Rectal smooth muscle tissue (tissue), 1 donor: ENCODE measurements around the gene ERBB2.
"Not testable (repeated sequence)": the region's sequence is repeated elsewhere in the genome, so short reads cannot be mapped to it uniquely, and the experiment has no call there.

Experiments
- H3K27ac ChIP-seq: one replicate; pipeline ENCODE4 v1.7.0; 2013; ENCODE audit warnings: low read depth, low read length, inconsistent platforms
- H3K27me3 ChIP-seq: one replicate; pipeline ENCODE4 v1.7.0; 2013; ENCODE audit warnings: low read length; ENCODE audit not compliant: control insufficient read depth, insufficient read depth
- H3K36me3 ChIP-seq: one replicate; pipeline ENCODE4 v1.7.0; 2013; ENCODE audit warnings: low read length; ENCODE audit not compliant: control insufficient read depth, insufficient read depth
- H3K4me1 ChIP-seq: one replicate; pipeline ENCODE4 v1.7.0; 2013; ENCODE audit warnings: low read length; ENCODE audit not compliant: control insufficient read depth, insufficient read depth
- H3K4me3 ChIP-seq: one replicate; pipeline ENCODE4 v1.7.0; 2013; ENCODE audit warnings: low read length
- H3K9ac ChIP-seq: one replicate; pipeline ENCODE4 v1.7.0; 2013; ENCODE audit warnings: low read length

The ERBB2 gene

GRCh38 chr17:39706383-39706782 is 6.5 kb downstream of the ERBB2 start:
- Histone ChIP-seq H3K9ac (no peak overlapping the region), H3K27me3 (no peaks in the 10 kb centered on the region), H3K4me1 (peaks cover 3% of the 10 kb centered on the region), H3K36me3 (peaks cover 9% of the 10 kb centered on the region), H3K4me3 (peak overlapping the region; percentile 6), H3K27ac (peak overlapping the region; percentile 23)

GRCh38 chr17:39706921-39707337 is 7.1 kb downstream of the ERBB2 start:
- Histone ChIP-seq H3K4me3 (peak overlapping the region; percentile 6), H3K4me1 (peaks cover 3% of the 10 kb centered on the region), H3K27ac (no peak overlapping the region), H3K9ac (no peak overlapping the region), H3K36me3 (peaks cover 15% of the 10 kb centered on the region), H3K27me3 (no peaks in the 10 kb centered on the region)

GRCh38 chr17:39709319-39709997 is 9.6 kb downstream of the ERBB2 start:
- Histone ChIP-seq H3K36me3 (peaks cover 15% of the 10 kb centered on the region), H3K27me3 (no peaks in the 10 kb centered on the region), H3K4me3 (no peak overlapping the region), H3K4me1 (peaks cover 3% of the 10 kb centered on the region), H3K27ac (no peak overlapping the region), H3K9ac (no peak overlapping the region)

- Histone ChIP-seq H3K36me3 (peaks cover 16% of the 10 kb centered on the region), H3K9ac (no peak overlapping the region), H3K4me1 (no peaks in the 10 kb centered on the region), H3K4me3 (no peak overlapping the region), H3K27me3 (no peaks in the 10 kb centered on the region), H3K27ac (no peak overlapping the region)
Observed at GRCh38 chr17:39709998-39710964, 10.4 kb downstream of the ERBB2 start.

GRCh38 chr17:39711071-39711470 is 11.2 kb downstream of the ERBB2 start:
- peaks cover 24% of the 10 kb centered on the region for H3K36me3 ChIP-seq
- not testable (repeated sequence) for H3K27me3 ChIP-seq, H3K9ac ChIP-seq, H3K4me3 ChIP-seq, H3K27ac ChIP-seq, H3K4me1 ChIP-seq

GRCh38 chr17:39711851-39712250 is 12.0 kb downstream of the ERBB2 start:
- H3K36me3 ChIP-seq, result peaks cover 26% of the 10 kb centered on the region
- H3K9ac ChIP-seq, result no peak overlapping the region
- no peak overlapping the region for H3K4me3 ChIP-seq
- no peak overlapping the region for H3K27ac ChIP-seq
- no peaks in the 10 kb centered on the region for H3K27me3 ChIP-seq
- H3K4me1 ChIP-seq, result no peaks in the 10 kb centered on the region

- peaks cover 26% of the 10 kb centered on the region for H3K36me3 ChIP-seq
- no peak overlapping the region for H3K4me3 ChIP-seq
- H3K27me3 ChIP-seq, result no peaks in the 10 kb centered on the region
- H3K27ac ChIP-seq, result no peak overlapping the region
- H3K9ac ChIP-seq, result no peak overlapping the region
- no peaks in the 10 kb centered on the region for H3K4me1 ChIP-seq
Observed at GRCh38 chr17:39714234-39714633, 14.4 kb downstream of the ERBB2 start.

GRCh38 chr17:39715375-39716072 is 15.7 kb downstream of the ERBB2 start:
- Histone ChIP-seq H3K4me3 (no peak overlapping the region), H3K36me3 (peaks cover 25% of the 10 kb centered on the region), H3K4me1 (no peaks in the 10 kb centered on the region), H3K27me3 (no peaks in the 10 kb centered on the region), H3K9ac (no peak overlapping the region), H3K27ac (no peak overlapping the region)

GRCh38 chr17:39716073-39716818 is 16.4 kb downstream of the ERBB2 start:
- no peaks in the 10 kb centered on the region for H3K27me3 ChIP-seq
- no peak overlapping the region for H3K9ac ChIP-seq
- no peak overlapping the region for H3K27ac ChIP-seq
- no peaks in the 10 kb centered on the region for H3K4me1 ChIP-seq
- H3K4me3 ChIP-seq, result no peak overlapping the region
- H3K36me3 ChIP-seq, result peaks cover 27% of the 10 kb centered on the region

- H3K4me3 ChIP-seq, result no peak overlapping the region
- no peak overlapping the region for H3K27ac ChIP-seq
- peaks cover 23% of the 10 kb centered on the region for H3K36me3 ChIP-seq
- no peaks in the 10 kb centered on the region for H3K4me1 ChIP-seq
- H3K27me3 ChIP-seq, result no peaks in the 10 kb centered on the region
- no peak overlapping the region for H3K9ac ChIP-seq
Observed at GRCh38 chr17:39716879-39717536, 17.1 kb downstream of the ERBB2 start.

- peaks cover 23% of the 10 kb centered on the region for H3K36me3 ChIP-seq
Observed at GRCh38 chr17:39717660-39718059, 17.8 kb downstream of the ERBB2 start.

More at GRCh38 chr17:39717660-39718059, 17.8 kb downstream of the ERBB2 start:
- Histone ChIP-seq H3K27ac (no peak overlapping the region), H3K9ac (no peak overlapping the region), H3K4me1 (no peaks in the 10 kb centered on the region), H3K4me3 (no peak overlapping the region), H3K27me3 (no peaks in the 10 kb centered on the region)
